ENCODE results near the gene MCU.
"Not testable (repeated sequence)": the region's sequence is repeated elsewhere in the genome, so short reads cannot be mapped to it uniquely, and the experiment has no call there.

The MCU gene

DNA sequence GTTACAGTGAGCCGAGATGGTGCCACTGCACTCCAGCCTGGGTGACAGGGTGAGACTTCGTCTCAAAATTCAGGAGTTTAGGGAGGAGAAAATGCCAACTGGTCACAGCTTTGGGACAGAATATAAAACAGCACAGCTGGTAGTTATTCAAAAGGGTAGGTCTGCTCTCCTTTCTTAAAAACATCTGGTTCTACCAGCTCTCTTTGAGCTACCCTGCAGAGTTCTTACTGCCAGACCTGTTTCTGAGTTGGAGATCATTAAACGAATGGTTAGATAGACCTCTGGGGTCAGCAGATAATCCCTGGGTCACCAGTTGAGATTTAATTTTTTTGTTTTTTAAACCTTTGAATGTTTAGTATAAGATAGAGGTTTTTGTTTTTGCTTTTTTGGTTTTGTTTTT is 52.6 kb downstream of the MCU start:
- in situ Hi-C loops (cut with MboI; ENCODE audit: low sequenced_read_pairs), result no loop called here
- no peak overlapping the region for H3K4me3 ChIP-seq
- no peaks in the 10 kb centered on the region for H3K36me3 ChIP-seq (replicated peaks)
- H3K9me3 ChIP-seq, result no peaks in the 10 kb centered on the region
- no peak for DNase-seq (ENCODE audit: low spot score in 2 of 2)
- no peaks in the 10 kb centered on the region for H3K4me1 ChIP-seq
- no peaks in the 10 kb centered on the region for H3K27me3 ChIP-seq (ENCODE audit: low read depth)

GRCh38 chr10:72746426-72747363 is 54.8 kb downstream of the MCU start:
- peaks cover 4% of the 10 kb centered on the region for H3K4me1 ChIP-seq
- in situ Hi-C loops (cut with MboI; ENCODE audit: low sequenced_read_pairs), result no loop called here
- no peaks in the 10 kb centered on the region for H3K27me3 ChIP-seq (ENCODE audit: low read depth)
- no peak overlapping the region for H3K4me3 ChIP-seq
- H3K9me3 ChIP-seq, result no peaks in the 10 kb centered on the region
- DNase-seq (ENCODE audit: low spot score in 2 of 2), result no peak
- no peaks in the 10 kb centered on the region for H3K36me3 ChIP-seq (replicated peaks)

DNA sequence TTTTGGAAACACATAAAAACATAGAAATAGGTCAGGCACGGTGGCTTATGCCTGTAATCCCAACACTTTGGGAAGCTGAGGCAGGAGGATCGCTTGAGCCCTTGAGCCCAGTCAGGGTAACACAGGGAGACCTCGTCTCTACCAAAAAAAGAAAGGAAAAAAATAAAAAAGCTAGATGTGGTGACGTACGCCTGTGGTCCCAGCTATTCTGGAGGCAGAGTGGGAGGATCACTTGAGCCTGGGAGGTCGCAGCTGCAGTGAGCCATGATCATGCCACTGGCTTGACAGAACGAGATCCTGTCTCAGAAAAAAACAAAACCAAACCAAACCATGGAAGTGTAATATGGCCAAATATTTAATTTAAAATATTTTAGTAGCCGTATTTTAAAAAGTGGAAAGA is 55.6 kb downstream of the MCU start:
- DNase-seq (ENCODE audit: low spot score in 2 of 2), result no peak
- H3K4me1 ChIP-seq, result peaks cover 10% of the 10 kb centered on the region
- H3K9me3 ChIP-seq, result no peaks in the 10 kb centered on the region
- in situ Hi-C loops (cut with MboI; ENCODE audit: low sequenced_read_pairs), result no loop called here
- no peak overlapping the region for H3K4me3 ChIP-seq
- H3K27me3 ChIP-seq (ENCODE audit: low read depth), result no peaks in the 10 kb centered on the region
- H3K36me3 ChIP-seq (replicated peaks), result no peaks in the 10 kb centered on the region

- peaks cover 36% of the 10 kb centered on the region for H3K4me1 ChIP-seq
- H3K27me3 ChIP-seq (ENCODE audit: low read depth), result no peaks in the 10 kb centered on the region
- no peak overlapping the region for H3K4me3 ChIP-seq
- no peak for DNase-seq (ENCODE audit: low spot score in 2 of 2)
- no peaks in the 10 kb centered on the region for H3K9me3 ChIP-seq
- no peaks in the 10 kb centered on the region for H3K36me3 ChIP-seq (replicated peaks)
- in situ Hi-C loops (cut with MboI; ENCODE audit: low sequenced_read_pairs), result no loop called here
Observed at GRCh38 chr10:72753760-72754231, 61.9 kb downstream of the MCU start.

DNA sequence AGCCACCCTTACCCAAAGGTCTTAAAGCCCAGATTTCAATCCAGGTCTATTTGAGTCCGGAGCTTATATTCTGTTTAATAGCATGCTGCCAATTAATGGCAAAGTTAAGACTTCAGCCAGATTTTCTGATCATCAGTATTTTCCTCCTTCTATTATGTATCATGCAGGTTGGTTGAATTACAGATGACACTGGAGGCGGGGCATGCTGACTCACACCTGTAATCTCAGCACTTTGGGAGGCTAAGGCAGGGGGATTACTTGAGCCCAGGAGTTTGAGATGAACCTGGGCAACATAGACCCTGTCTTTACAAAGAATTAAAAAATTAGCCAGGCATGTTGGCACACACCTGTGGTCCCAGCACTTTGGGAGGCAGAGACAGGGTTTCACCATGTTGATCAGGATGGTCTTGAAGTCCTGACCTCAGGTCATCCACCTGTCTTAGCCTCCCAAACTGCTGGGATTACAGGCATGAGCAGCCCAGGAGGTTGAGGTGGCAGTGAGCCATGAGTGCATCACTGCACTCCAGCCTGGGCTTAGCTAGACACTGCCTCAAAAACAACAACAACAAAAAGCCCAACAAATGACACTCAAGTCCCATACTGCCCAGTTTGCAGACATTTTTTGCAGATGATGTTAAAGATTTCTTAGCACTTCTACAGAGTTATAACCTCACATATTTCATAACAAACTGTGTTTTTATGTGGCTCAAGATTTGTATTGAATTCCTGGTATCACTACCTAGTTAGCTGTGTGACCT is 62.5 kb downstream of the MCU start:
- DNase-seq (ENCODE audit: low spot score in 2 of 2), result no peak
- no peaks in the 10 kb centered on the region for H3K27me3 ChIP-seq (ENCODE audit: low read depth)
- H3K4me1 ChIP-seq, result peaks cover 36% of the 10 kb centered on the region
- H3K9me3 ChIP-seq, result no peaks in the 10 kb centered on the region
- H3K4me3 ChIP-seq, result no peak overlapping the region
- H3K36me3 ChIP-seq (replicated peaks), result no peaks in the 10 kb centered on the region
- in situ Hi-C loops (cut with MboI; ENCODE audit: low sequenced_read_pairs), result no loop called here

- H3K4me1 ChIP-seq, result peaks cover 30% of the 10 kb centered on the region
- in situ Hi-C loops (cut with MboI; ENCODE audit: low sequenced_read_pairs), result no loop called here
- H3K27me3 ChIP-seq (ENCODE audit: low read depth), result no peaks in the 10 kb centered on the region
- no peaks in the 10 kb centered on the region for H3K36me3 ChIP-seq (replicated peaks)
- peak; percentile 67 to 96 for DNase-seq (ENCODE audit: low spot score in 2 of 2)
- H3K9me3 ChIP-seq, result no peaks in the 10 kb centered on the region
- H3K4me3 ChIP-seq, result peak overlapping the region; percentile 15
Observed at GRCh38 chr10:72756674-72757385, 64.9 kb downstream of the MCU start.

GRCh38 chr10:72757732-72758131 is 65.8 kb downstream of the MCU start:
- H3K9me3 ChIP-seq, result no peaks in the 10 kb centered on the region
- H3K36me3 ChIP-seq (replicated peaks), result no peaks in the 10 kb centered on the region
- H3K4me1 ChIP-seq, result peaks cover 24% of the 10 kb centered on the region
- DNase-seq (ENCODE audit: low spot score in 2 of 2), result no peak
- H3K27me3 ChIP-seq (ENCODE audit: low read depth), result no peaks in the 10 kb centered on the region
- in situ Hi-C loops (cut with MboI; ENCODE audit: low sequenced_read_pairs), result no loop called here
- no peak overlapping the region for H3K4me3 ChIP-seq

- DNase-seq (ENCODE audit: low spot score in 2 of 2); H3K4me3 ChIP-seq; H3K9me3 ChIP-seq; in situ Hi-C loops (cut with MboI; ENCODE audit: low sequenced_read_pairs); H3K27me3 ChIP-seq (ENCODE audit: low read depth); H3K36me3 ChIP-seq (replicated peaks): not testable (repeated sequence)
- H3K4me1 ChIP-seq, result peaks cover 21% of the 10 kb centered on the region
Observed at GRCh38 chr10:72758930-72759329, 67.0 kb downstream of the MCU start.

DNA sequence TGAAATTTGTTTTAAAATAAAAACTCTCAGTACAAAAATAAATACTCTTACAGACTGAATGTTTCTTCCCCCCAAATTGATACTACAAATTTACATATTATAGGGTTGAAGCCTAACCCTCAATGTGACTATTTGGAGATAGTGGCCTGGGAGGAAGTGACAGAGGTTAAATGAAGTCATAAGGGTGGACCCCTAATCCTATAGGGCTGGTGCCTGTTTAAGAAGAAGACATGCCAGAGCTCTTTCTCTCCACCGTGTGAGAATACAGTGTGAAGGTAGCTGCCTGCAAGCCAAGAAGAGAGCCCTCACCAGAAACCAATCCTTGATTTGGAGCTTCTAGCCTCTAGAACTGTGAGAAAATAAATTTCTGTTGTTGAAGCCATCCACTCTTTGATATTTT is 67.6 kb downstream of the MCU start:
- in situ Hi-C loops (cut with MboI; ENCODE audit: low sequenced_read_pairs), result no loop called here
- H3K36me3 ChIP-seq (replicated peaks), result no peaks in the 10 kb centered on the region
- H3K4me1 ChIP-seq, result peaks cover 21% of the 10 kb centered on the region
- H3K9me3 ChIP-seq, result no peaks in the 10 kb centered on the region
- H3K27me3 ChIP-seq (ENCODE audit: low read depth), result no peaks in the 10 kb centered on the region
- H3K4me3 ChIP-seq, result no peak overlapping the region
- DNase-seq (ENCODE audit: low spot score in 2 of 2), result no peak

DNA sequence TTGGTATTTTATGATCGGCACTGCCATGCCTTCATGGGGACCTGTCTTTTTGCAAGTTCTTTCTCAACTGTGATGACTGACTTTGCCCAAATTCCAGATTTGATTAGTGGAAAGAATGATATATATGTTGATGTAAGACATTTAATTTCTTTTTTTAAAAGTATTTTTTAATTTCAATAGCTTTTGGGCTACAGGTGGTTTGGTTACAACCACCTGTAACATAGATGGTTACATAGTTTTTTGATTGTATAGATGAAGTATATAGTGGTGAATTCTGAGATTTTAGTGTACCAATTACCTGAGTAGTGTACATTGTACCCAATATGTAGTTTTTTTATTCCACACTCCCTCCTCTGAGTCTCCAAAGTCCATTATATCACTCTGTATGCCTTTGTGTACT is 69.6 kb downstream of the MCU start:
- Histone ChIP-seq H3K27me3 (ENCODE audit: low read depth) (no peaks in the 10 kb centered on the region), H3K36me3 (replicated peaks) (no peaks in the 10 kb centered on the region), H3K9me3 (no peaks in the 10 kb centered on the region), H3K4me3 (no peak overlapping the region), H3K4me1 (peaks cover 12% of the 10 kb centered on the region)
- in situ Hi-C loops (cut with MboI; ENCODE audit: low sequenced_read_pairs), result no loop called here
- DNase-seq (ENCODE audit: low spot score in 2 of 2), result no peak

DNA sequence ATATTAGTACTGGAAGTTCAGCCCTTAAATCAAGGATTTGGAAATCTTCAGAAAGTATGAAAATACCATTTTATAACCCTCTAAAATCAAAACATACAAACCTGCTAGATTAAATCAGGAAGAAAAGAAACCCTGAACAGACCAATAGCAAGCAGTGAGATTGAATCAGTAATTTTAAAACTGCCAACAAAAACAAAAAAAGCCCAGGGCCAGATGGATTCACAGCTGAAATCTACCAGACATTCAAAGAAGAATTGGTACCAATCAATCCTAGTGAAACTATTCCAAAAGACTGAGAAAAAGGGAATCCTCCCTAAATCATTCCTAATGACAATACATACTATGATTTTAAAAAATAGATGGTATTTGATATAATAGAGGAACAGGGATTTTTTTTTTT is 70.1 kb downstream of the MCU start:
- in situ Hi-C loops (cut with MboI; ENCODE audit: low sequenced_read_pairs), result no loop called here
- Histone ChIP-seq H3K4me1 (peaks cover 10% of the 10 kb centered on the region), H3K27me3 (ENCODE audit: low read depth) (no peaks in the 10 kb centered on the region), H3K9me3 (no peaks in the 10 kb centered on the region), H3K36me3 (replicated peaks) (no peaks in the 10 kb centered on the region), H3K4me3 (no peak overlapping the region)
- no peak for DNase-seq (ENCODE audit: low spot score in 2 of 2)

- H3K27me3 ChIP-seq (ENCODE audit: low read depth), result no peaks in the 10 kb centered on the region
- in situ Hi-C loops (cut with MboI; ENCODE audit: low sequenced_read_pairs), result no loop called here
- no peak overlapping the region for H3K4me3 ChIP-seq
- no peaks in the 10 kb centered on the region for H3K36me3 ChIP-seq (replicated peaks)
- DNase-seq (ENCODE audit: low spot score in 2 of 2), result no peak
- no peaks in the 10 kb centered on the region for H3K9me3 ChIP-seq
- no peaks in the 10 kb centered on the region for H3K4me1 ChIP-seq
Observed at GRCh38 chr10:72763201-72763600, 71.3 kb downstream of the MCU start.

DNA sequence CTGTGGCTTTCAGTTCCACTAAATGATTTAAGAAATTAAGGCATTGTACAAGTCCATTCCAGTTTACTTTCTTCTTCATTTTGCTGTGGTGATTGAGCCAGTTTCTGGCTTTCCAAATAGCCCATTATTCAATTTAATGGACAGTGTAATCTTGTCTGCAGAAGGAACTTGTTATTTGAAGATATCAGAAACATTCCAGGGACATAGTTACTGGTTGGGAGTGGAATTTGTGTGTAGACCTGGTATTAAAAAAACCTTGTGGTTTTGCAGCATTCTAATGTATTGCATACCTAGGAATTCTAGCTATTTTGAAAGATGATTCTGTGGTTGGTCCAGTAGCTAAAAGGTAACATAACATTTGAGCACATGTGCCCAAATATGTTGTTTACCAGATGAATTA is 72.2 kb downstream of the MCU start:
- Histone ChIP-seq H3K4me3 (no peak overlapping the region), H3K36me3 (replicated peaks) (no peaks in the 10 kb centered on the region), H3K27me3 (ENCODE audit: low read depth) (no peaks in the 10 kb centered on the region), H3K4me1 (no peaks in the 10 kb centered on the region), H3K9me3 (no peaks in the 10 kb centered on the region)
- DNase-seq (ENCODE audit: low spot score in 2 of 2), result no peak
- in situ Hi-C loops (cut with MboI; ENCODE audit: low sequenced_read_pairs), result no loop called here

Measured in HAP-1 (cell line).